NCI-H1092 treated with DMSO at 0.1 percent for 48 hours (cell line): Measurements from ENCODE around the gene SAMD13.
"Not testable (repeated sequence)": the region's sequence is repeated elsewhere in the genome, so short reads cannot be mapped to it uniquely, and the experiment has no call there.

Experiments
- DNase-seq: peaks from one replicate; lab custom pipeline; 2025; lab: John Stamatoyannopoulos, UW

SAMD13 gene

GRCh38 chr1:84286071-84286470, 15.4 kb upstream of the SAMD13 start:
- no peak for DNase-seq

- not testable (repeated sequence) for DNase-seq
These were observed 14.1 kb upstream of the SAMD13 start for GRCh38 chr1:84287389-84287788.

GRCh38 chr1:84289169-84289785, 12.2 kb upstream of the SAMD13 start:
- no peak for DNase-seq

GRCh38 chr1:84291882-84292655, 9.4 kb upstream of the SAMD13 start:
- no peak for DNase-seq

GRCh38 chr1:84293766-84294165, 7.7 kb upstream of the SAMD13 start:
- no peak for DNase-seq

GRCh38 chr1:84294751-84295150, 6.8 kb upstream of the SAMD13 start:
- DNase-seq, result no peak

GRCh38 chr1:84297546-84298244, 3.8 kb upstream of the SAMD13 start:
- no peak for DNase-seq

- peak; percentile 27 for DNase-seq
These were observed 3.2 kb upstream of the SAMD13 start for GRCh38 chr1:84298328-84298683.

GRCh38 chr1:84298684-84299535, 2.6 kb upstream of the SAMD13 start:
- DNase-seq, result peak; percentile 38

- DNase-seq, result peak; percentile 14
These were observed 1.9 kb upstream of the SAMD13 start for GRCh38 chr1:84299536-84300170.

GRCh38 chr1:84300501-84300900, 1.0 kb upstream of the SAMD13 start:
- DNase-seq, result peak; percentile 18

- DNase-seq, result peak; percentile 75
These were observed 377 bp downstream of the SAMD13 start for GRCh38 chr1:84301785-84302385.

- DNase-seq, result peak; percentile 55
These were observed 1.9 kb downstream of the SAMD13 start for GRCh38 chr1:84303314-84303830.

GRCh38 chr1:84307398-84307797, 5.9 kb downstream of the SAMD13 start:
- DNase-seq, result no peak

GRCh38 chr1:84311296-84311695, 9.8 kb downstream of the SAMD13 start:
- DNase-seq, result no peak

- DNase-seq, result no peak
These were observed 18.2 kb downstream of the SAMD13 start for GRCh38 chr1:84319662-84320061.

GRCh38 chr1:84327830-84328229, 26.3 kb downstream of the SAMD13 start:
- no peak for DNase-seq

- DNase-seq, result no peak
These were observed 28.8 kb downstream of the SAMD13 start for GRCh38 chr1:84330125-84330984.

- no peak for DNase-seq
These were observed 38.0 kb downstream of the SAMD13 start for GRCh38 chr1:84339503-84339902.

GRCh38 chr1:84344286-84344685, 42.8 kb downstream of the SAMD13 start:
- DNase-seq, result no peak
